Activated CD8-positive, alpha-beta memory T cell treated with anti-CD3 and anti-CD28 coated beads for 24 hours (primary cell): ENCODE data around the gene HAND2.
A peak's percentile ranks its signal among the peaks of the same experiment; 100 is the strongest.

ENCODE experiments used
- DNase-seq: peaks from one replicate; pipeline ENCODE4 v3.0.0-alpha.2; 2020

The HAND2 gene

DNA sequence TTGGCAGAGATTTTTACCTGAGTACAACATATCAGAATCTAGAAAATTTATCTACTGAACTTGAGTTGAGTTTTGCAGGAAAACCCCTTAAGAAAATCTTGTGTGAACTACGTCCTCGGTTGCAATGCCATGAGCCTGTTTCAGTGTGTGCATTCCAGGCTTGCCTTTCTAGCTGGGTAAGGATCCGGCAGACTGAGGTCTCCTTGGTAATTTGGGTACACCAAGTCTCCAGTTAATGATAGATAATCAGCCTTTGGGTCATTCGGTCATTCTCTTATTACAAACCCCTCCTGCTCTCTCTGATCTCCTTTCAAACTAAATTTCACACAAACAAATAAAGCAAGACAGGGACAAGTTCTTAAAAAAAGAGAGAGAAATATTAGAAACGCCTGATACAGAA is 5.9 kb upstream of the HAND2 start:
- DNase-seq, result no peak

DNA sequence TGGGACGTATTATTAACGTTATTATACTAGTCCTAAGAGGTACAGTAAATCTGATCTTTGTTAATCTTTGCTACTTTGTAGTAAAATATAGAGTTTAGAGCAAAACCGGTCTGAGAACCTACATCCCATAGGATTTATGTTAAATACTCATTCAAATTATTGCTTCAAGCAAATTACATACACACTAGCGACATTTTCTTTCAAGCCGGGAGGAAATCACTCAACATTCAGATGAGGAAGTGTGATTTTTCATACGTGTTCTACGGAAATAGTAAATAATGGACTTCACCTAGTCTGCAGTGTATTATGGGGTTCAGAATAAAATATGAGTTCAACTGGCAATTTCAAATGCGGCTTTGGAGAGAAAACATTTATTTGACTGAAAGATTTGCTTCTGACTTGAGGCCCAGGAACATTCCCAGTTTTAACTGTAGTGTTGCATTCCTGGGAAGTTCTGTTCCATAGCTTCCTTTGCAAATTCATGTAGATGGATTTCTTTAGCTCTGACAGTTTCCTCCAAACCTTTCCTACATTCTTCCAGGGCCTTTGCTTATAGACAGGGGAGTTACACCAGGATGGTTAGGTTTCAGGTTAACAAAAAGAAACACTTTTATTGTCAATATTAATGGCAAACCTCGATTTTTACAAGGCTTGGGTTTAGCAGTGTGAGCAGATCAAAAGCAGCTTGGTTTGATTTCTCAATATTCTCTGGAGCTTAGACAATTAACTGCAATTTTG is 5.3 kb upstream of the HAND2 start:
- no peak for DNase-seq

DNA sequence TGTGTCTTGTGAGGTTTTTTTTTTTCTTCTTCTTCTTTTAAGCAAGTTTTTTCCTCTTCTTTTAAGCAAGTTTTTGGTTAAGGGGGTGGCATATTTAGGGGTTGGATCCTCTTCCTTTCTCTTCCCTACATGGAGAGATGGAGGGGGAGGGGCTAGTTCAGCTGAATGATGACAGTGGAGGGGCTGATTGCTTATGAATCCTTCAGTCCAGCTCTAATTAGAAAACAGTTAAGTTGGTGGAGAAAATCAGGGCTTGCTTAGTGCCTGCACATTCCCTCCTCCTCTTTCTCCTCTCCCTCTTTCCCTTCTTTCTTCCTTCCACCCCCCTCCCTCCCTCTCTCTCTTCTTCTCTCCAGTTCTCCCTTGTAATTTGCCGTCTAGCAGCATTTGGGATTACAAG is 4.4 kb upstream of the HAND2 start:
- no peak for DNase-seq

DNA sequence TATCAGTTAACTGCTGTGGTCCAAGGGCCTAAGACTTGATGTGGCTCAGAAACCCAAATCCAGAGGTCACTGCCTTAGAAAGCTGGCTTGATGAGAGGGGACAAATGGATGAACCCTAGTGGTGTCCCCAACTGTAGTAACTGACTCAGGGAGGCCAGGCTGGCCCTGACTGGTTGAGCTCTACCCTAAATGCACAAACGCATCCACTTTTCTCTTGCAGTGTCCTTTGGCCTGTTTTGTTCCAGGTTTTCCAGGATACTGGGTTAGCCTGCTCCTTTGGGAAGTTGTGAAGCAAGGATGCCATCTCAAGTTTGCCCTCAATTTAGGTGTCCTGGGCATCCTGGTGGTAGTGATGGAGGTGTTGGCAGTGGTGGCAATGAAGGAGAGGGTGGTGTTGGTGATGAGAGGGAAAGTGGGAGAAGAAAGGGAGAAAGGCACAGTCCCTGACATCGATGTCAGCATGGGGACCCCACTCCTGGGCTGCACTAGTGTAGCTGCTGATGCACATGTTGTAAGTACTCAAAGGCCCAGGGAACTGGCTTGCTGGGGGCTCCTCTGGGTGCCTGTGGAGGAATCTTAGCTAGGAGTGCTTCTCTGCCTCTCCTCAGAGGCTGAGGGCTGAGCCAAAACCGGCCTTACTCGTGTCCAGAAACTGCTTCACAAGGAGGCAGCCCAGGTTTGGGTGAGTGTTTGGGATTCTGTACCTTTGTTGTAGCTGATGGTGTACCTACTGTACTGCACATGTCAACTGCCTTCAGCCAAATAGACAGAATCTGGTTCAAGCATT is 2.9 kb upstream of the HAND2 start:
- DNase-seq, result no peak

DNA sequence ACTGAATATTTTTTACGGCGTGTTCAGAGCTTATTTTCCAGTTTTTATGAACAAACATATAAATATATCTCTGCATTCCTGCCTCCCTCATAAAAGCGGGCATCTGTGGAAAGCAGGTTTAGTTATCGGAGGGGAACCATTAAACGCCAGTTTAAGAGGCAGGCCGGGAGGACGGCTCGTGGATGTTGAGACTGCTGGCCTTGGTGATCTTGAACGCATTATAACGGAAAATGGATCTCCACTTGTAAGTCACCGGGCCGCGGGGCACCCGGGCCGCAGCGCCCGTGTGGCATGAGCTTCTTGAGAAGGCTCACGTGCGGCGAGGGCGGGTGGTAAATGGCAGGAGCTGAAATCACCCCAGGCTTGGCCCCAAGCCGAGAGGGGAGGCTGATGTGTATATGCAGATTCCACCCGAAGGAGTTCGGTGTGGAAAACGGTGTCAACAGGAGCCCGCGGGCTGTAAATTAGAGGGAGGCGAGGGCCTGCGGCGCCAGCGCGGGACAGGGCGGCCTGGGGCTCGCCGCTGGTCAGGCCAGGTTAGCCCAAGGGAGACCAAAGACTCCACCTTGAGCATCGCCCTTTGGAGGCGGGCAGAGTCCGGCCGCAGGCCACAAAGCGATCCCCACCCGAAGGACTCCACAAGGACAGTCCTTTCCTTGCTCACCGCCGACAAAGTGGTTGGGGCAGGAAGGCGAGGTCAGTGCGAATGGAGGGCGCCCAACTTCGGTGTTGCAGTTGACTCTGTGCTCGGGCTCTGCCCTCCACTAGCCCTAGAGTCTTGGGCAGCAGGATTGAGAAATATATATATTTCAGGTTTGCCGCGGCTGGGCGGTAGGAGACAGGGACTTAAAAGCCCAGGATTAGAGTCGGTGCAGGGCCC is 1.3 kb upstream of the HAND2 start:
- DNase-seq, result no peak

DNA sequence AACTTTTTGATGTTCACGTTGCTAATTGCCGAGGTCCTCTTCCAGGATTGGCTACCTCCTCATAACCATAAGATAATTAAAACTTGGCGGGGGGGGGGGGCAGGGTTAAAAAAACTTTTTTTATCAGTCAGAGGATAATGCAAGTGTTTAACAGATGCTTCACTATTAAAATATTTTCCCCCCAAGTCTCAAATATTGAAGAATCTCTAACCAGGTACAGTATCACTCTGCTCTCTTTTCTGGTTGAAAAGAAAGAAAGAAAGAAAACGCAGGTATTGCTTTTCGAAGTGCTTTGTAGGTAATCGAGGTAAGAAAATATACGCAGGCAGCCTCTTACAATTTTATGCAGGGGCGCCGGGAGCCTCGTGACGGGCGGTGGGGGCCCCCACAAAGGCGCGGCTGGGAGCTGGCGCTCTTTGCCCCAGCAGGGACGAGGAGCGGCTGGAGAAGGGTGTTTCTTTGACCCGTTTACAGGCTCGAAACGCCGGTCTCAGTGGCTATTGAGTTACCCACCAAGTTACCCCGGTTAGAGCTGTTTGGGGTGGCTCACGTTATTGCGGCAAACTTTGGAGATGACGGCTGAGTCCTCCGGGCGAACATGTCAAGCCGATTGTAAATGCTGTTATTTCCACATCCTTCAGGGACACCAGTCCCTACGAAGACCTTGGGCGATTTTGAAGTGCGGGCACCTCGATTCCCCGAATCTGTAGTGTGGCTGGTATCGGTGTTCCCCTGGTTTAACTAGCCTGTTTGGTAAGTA is 477 bp upstream of the HAND2 start:
- peak; percentile 59 for DNase-seq

DNA sequence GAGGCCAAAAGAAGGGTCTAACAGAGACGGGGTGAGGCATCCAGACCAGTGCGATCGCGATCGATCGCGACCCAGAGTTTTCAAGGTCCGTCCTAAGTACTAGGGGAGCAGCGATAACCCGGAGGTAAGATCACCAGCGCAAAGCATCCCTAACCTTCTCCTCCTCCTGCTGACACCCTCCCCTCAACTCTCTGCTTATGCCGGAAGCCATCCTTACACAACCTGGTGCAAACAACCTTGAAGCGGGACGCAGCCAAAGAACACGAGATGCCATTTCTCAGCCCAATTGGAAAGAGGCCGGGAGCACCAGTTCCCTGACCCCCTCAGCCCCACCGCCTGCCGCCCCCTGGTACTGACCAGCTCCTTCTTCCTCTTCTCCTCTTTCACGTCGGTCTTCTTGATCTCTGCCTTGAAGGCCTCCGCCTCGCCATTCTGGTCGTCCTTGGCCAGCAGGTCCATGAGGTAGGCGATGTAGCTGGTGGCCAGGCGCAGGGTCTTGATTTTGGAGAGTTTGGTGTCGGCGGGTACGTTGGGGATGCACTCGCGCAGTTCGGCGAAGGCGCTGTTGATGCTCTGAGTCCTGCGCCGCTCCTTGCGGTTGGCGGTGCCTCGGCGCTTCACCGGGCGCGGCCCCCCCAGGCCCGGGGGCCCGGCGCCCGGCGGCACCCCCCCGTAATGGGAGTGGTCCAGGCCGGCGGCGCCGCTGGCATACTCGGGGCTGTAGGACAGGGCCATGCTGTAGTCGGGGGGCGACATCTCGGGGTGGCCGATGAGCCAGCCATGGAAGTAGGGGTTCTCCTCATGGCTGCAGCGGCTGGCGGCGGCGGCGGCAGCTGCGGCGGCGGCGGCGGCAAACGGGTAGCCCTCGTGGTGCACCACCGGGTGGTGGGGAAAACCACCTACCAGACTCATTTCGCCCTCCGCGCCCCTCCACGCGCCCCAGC is 1.4 kb downstream of the HAND2 start:
- DNase-seq, result peak; percentile 59

DNA sequence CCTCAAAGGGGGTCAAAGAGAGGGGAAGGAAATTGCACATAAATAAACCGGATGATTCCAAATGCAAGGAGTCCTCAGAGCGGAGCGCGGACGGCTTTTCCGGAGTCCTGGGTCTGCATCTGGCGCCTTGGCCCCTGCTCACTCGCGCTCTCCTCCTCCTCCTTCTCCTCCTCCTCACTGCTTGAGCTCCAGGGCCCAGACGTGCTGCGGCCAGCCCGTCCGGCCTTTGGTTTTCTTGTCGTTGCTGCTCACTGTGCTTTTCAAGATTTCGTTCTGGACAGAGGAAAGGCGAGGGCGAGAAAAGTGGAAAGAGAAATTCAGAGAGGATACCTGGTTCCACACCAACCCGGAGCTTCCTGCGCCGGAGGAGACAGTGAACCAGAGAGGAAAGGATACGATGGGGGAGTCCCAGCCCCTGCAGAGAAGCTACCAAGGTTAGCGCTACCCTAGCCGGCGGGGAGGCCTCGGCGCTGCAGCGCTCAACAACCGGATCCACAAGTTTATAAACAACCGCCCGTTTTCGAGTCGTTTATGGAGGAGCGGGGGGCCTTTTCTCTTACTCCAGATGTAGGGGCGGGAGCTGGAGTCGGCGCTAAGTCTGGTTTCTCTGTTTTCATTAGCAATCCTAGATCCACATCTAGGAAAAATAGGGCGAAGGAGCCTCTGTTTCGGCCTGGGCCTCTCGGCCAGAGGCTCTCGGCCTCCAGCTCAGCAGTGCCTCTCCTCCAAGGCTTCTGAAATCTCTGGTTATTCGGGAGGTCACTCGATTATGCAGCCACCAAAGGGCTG is 2.7 kb downstream of the HAND2 start:
- DNase-seq, result no peak

DNA sequence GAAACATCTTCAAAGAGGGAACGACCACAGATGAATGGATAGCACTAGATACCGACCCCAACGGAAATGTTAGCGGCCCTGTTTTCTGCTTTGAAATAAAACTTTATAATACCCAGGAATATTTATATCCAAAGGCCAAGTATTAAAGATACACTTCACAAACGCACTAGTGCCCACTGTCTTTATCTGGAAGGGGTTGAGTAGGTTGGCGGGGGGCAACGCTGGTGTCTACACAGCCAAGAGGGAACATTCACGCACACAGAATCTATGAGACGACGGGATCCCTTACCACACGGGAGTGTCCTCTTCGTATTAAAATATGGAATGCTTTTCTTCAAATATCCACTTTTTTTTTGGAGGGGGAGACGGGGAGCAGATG is 3.3 kb downstream of the HAND2 start:
- no peak for DNase-seq

DNA sequence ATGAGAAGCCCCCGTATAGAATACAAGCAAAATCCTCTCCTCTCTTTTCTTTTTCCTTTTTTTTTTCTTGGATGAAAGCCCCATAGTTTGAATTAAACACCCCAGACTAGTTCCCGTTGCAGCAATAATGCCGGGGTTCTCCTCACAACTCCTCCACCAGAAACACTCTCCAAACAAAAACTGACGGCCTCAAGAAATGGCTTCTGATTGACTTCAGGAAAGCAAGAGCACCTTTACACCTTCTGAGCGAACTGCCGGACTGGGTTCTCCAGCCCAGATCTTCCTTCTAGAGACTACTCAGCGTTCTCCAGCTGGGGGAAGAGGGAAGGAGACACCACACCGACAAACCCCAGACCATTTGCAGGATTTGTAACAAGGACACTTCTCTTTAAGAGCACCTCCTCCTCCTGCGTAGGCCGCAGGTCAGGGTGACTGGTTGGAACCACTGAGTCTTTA is 4.0 kb downstream of the HAND2 start:
- DNase-seq, result no peak

DNA sequence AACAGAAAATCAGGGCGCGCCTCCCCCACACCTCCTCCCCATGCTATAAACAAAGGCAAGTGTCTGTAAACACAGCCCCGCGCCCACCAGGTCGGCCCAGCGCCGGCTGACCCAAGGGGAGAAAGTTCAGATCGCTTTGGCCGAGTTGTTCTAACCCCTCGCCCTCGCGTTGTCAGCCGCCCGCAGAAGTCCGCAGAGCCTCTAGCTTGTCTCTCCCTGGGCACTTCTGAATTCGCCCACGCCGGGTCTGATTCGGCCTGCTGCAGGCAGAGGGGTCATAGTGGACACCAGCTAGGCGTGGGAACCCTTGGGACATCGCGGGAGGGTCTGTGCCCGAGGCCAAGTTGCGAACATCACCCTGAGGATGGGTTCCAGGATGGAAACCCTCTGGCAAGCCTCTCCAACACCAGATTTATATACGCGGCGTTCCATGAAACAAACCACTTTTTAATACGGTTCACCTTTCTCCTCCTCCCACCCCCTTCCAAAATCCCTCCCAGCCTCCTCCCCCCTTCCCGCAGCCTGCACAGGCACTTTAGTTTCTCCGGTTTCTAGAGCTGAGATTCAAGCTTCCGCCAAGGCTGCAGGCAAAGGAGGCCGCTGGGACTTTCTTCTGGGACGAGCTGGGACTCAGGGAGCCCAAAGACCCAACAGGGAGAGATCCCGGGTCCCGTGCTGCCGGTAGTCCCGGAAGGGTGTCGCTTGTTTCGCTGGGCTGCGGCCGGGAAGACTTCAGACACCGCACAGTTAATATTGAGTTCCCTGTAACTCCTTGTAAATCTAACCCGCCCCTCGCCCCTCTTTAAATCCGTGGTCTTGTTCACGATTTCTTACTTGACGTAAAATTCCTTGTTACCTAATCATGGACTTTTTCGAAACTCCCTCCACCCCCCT is 4.7 kb downstream of the HAND2 start:
- DNase-seq, result no peak

DNA sequence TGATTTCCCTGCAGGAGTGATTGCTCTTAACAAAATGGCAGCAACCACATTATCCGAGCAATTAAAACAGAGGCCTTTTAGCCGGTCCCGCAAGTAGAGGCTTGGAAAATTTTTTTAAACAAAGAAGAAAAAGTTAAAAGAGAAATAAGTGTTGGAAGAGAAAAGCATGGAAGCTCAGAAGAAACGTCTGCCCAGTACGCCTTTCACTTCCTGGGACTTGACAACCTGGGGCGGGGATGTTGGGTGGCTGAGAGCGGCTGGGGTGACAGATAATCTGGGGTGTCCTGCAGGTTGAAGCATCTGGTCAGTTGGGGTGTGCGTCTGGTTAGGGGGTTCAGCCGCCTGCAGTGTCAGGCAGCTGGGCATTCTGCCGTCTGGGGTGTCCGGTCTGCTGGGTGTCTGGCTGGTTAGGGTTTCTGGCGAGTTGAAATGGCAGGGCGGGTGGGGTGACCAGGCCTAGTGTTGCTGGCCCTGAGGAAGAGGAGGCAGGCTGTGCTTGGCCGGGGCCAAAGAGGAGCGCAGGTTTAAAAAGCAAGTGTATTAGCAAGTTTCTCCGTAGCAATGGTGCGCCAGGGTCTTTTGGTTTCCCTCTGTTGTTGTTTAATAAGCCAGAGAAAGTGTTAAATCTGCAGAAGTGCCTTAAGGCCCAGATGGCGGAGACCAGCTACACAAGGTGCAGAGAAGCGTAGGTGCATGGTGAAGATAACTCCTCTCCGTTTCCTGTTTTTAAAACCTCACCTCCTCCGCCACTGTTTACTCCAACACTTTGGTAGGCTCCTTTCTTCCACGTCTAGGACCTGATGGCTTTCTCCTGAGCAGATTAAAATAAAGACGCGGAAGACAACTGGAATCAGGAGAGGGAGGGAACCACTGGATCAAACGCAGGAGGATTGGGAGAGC is 5.6 kb downstream of the HAND2 start:
- DNase-seq, result no peak

DNA sequence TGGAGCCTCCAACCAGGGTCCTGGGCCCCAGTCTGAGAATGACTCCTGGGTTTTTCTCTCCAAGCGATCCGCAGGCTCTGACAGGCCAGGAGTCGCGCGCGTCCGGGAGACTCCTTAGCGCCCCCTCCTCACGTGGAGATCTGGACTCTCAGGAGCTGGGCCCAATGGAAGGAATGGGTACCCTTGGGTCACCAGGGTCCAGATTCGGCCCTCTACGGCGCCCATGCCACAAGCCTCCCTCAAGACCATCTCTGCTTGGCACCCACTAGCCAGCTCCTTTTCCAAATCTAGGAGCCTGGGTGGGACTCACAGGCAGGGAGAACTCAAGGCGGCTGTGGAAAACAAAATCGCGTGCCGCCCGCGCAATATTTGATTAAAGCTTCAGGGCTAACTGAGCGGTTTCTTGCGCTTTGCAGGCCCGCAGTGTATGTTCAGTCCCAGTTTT is 7.1 kb downstream of the HAND2 start:
- DNase-seq, result no peak

DNA sequence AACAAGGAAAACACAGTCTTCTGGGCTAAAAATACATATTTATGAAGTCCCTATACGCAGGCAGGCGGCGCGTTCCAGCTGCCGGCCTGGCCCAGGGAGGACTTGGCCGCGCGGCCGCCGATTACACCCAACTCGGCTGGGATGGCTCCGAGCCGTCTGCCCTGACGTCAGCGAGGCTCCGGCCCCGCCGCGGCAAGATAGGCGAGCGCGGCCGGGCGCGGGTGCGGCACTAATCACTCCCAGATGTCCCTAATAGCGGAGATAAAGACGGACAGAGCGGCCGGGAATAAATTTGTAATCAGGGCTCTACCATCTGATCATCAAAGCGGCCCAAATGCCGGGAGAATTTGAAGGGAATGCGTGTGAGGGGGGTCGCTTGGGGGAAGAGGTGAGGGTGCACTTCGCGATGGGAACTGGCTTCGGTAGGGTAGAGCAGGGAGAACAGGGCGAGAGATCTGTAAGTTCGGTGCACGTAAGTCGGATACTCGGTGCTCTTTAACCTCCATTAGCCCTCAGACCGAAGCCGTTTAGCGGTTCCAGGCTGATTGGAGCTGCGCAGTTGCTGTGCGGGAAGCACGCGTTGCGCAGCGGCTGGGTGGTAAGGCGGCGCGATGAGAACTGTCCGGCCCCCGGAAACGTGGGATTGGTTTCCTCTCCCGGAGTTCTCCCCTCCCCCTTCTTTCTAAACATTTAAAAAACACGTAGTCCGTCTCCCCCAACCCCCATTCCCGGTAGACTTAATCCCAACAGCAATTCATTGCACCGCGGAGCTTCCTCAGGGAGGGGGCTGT is 7.7 kb downstream of the HAND2 start:
- no peak for DNase-seq

DNA sequence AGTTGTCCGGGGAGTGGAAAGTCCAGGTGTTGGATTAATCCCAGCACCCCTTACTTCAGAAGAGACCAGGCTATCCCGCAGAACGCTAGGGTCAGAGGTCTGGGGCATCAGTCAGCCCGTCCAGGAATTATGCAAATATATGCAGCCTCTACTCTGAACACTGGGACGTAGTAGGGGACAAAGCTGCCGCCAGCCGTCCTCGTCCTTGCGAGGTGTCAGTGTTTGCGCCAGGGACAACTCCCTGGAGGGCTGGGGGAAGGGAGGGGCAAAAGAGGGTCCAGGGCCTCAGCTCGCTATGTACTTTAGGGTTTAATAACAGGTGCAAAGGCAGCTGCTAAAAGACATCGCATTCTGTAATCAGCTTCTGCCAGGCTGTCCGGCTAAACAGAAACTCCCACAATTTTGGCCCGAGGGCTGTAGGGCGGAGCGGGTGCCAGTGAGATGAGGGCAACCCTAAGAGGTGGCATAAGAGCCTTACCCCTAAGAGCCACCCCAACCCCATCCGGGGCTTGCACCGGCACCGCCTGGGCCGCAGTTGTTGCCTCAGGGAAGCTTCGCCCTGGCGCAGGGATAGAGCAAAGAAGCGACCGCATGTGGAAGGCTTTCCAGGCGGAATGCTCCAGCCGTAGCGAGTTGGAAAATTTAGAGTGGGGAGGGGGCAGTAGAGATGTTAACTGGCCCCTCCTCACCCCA is 8.4 kb downstream of the HAND2 start:
- DNase-seq, result no peak

DNA sequence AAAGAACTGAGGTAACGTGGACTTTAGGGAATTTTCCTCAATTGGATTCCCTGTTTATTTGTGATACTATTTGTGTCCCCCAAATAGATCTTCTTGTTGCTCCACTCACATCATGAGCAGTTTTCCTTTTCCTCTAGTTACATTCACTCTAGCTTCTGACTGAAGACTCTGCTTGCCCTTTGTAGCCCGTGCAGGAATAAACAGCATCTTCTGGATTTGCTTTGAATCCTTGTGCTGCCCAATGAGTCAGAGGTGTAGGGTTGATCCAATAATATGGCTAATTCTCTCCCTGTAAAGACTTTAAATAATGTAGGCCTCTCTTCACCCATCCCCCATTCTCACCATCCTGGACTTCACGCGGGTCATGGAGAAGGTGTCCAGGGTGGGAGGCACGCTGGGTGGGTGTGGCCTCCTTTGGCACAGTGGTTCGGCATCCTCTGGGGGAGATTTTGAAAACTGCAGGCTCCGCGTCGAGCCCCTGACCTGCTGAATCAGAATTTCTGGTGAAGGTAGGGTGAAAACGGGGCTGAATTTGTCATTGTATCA is 9.0 kb downstream of the HAND2 start:
- no peak for DNase-seq
